Stomach smooth muscle (tissue), 2 donors: ENCODE measurements around the gene BACH2.
"Not testable (repeated sequence)": the region's sequence is repeated elsewhere in the genome, so short reads cannot be mapped to it uniquely, and the experiment has no call there.

Experiments
- H3K27ac ChIP-seq: one replicate; pipeline ENCODE4 v1.7.0; 2013; ENCODE audit warnings: mild to moderate bottlenecking, low read length, inconsistent platforms
- H3K27me3 ChIP-seq, 2 donors: one replicate each; pipeline ENCODE4 v1.7.0; 2013; ENCODE audit warnings: low read length in 2 of 2; ENCODE audit not compliant: insufficient read depth in 2 of 2, control insufficient read depth in 1 of 2
- H3K36me3 ChIP-seq, 2 donors: one replicate each; pipeline ENCODE4 v1.7.0; 2013; ENCODE audit warnings: low read length in 2 of 2; ENCODE audit not compliant: control insufficient read depth in 2 of 2, insufficient read depth in 2 of 2
- H3K4me1 ChIP-seq: one replicate; pipeline ENCODE4 v1.7.0; 2013; ENCODE audit warnings: low read length; ENCODE audit not compliant: control insufficient read depth, insufficient read depth
- H3K4me3 ChIP-seq, 2 donors: one replicate each; pipeline ENCODE4 v1.7.0; 2013; ENCODE audit warnings: low read length in 2 of 2
- H3K9ac ChIP-seq, 2 donors: one replicate each; pipeline ENCODE4 v1.7.0; 2013; ENCODE audit warnings: low read length in 2 of 2, mild to moderate bottlenecking in 1 of 2
- H3K9me3 ChIP-seq, 2 donors: one replicate each; pipeline ENCODE4 v1.7.0; 2013; ENCODE audit warnings: low read length in 2 of 2; ENCODE audit not compliant: control insufficient read depth in 2 of 2
- donor health status: healthy.
- donor health status: Pancreatic carcinoma.

The BACH2 gene

DNA sequence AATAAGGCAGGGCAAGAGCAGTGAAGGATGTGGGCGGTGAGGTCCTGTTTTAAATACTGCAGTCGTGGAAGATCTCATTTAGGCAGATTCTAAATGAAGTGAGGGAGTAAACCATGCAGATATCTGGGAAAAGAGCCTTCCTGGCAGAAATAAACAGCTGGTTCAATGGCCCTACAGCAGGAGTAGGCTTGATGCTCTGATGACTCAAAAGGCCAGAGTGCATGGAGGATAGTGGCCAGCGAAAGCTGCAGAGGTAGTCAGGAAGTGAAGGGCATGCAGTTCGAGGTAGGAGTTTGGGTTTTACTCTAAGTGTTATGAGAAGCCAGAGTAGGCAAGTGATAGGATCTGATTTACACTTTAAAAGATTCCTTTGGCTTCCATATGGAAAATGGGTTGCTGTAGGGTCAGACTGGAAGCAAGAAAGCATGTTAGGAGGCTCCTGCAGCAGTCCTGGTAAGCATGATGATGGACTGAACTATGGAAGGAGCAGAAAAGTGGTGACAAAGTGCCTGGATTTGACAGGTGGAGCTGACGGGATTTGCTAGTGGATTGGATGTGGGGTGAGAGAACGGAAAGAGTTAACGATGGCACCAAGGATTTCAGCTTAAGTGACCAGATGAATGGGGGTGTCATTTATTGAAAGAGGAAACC, 252.3 kb downstream of the BACH2 start:
- Histone ChIP-seq H3K9me3 (no peaks in the 10 kb centered on the region), H3K27me3 (peaks cover 0 to 3% of the 10 kb centered on the region in 2 donors), H3K36me3 (no peaks in the 10 kb centered on the region), H3K9ac (no peak overlapping the region), H3K4me3 (no peak overlapping the region), H3K4me1 (no peaks in the 10 kb centered on the region), H3K27ac (no peak overlapping the region)

DNA sequence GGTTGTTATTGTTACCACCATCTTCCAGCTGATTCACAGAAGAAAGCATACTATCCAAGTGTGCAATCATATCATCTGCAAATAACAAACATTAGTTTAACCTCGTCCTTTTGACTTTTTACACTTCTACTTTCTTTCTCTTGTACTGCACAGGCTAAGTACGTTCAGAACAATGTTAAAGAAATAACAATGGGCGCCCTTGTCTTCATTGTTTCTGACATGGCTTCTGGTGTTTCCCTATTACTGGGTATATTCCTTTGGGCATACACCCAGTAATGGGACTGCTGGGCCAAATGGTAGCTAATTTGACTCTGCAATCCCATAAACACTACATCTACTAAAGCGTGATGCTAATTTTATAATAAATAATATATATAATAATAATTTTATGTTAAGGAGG, 255.7 kb downstream of the BACH2 start:
- Histone ChIP-seq H3K9ac (no peak overlapping the region), H3K27ac (no peak overlapping the region)

DNA sequence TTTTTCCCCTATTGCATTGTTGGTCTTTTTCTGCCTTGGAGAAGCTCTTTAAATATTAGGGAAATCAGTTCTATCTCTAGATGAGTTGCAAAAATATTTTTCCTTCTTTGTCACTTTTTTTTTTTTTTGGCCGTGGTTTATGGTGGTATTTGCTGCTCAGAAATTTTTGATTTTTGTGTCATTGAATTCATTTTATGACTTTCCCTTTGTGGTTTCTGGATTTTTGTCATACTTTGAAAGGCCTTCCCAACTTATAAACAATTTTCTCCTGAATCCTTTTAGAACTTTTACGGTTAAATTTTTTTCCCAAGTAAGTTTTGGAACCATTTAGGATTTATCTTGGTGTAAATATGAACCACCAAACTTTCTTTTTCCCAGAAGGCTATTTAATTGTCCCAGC, 256.7 kb downstream of the BACH2 start:
- no peak overlapping the region for H3K4me3 ChIP-seq
- no peaks in the 10 kb centered on the region for H3K9me3 ChIP-seq
- no peak overlapping the region for H3K9ac ChIP-seq
- H3K27me3 ChIP-seq: peaks cover 0 to 3% of the 10 kb centered on the region in 2 donors
- H3K36me3 ChIP-seq: no peaks in the 10 kb centered on the region
- H3K27ac ChIP-seq: no peak overlapping the region
- H3K4me1 ChIP-seq: no peaks in the 10 kb centered on the region

More for the DNA sequence above, 255.7 kb downstream of the BACH2 start:
- Histone ChIP-seq H3K27me3 (peaks cover 0 to 3% of the 10 kb centered on the region in 2 donors), H3K9me3 (no peaks in the 10 kb centered on the region), H3K4me3 (no peak overlapping the region), H3K4me1 (no peaks in the 10 kb centered on the region), H3K36me3 (no peaks in the 10 kb centered on the region)

DNA sequence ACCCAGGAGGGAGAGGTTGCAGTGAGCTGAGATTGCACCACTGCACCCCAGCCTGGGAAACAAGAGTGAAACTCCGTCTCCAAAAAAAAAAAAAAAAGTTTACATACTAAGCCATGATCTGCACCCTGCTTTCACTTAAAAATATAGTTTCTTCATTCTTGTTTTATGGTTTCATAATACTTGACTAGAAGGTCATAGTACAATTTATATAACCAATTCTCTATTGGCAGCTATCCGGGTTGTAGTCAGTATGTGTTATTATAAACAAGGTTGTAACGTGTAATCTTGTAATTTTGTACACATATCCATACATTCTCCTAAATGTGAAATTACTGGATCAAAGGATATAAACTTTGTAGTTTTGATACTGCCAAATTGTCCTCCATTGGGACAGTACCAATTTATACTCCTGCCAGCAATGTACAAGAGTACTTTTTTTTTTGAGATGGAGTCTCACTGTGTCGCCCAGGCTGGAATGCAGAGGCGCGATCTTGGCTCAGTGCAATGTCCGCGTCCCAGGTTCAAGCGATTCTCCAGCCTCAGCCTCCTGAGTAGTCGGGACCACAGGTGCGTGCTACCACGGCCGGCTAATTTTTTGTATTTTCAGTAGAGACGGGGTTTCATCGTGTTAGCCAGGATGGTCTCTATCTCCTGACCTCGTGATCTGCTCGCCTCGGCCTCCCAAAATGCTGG, 257.5 kb downstream of the BACH2 start:
- H3K9me3 ChIP-seq: no peaks in the 10 kb centered on the region
- no peak overlapping the region for H3K27ac ChIP-seq
- H3K4me1 ChIP-seq: no peaks in the 10 kb centered on the region
- no peak overlapping the region for H3K4me3 ChIP-seq
- no peak overlapping the region for H3K9ac ChIP-seq
- H3K27me3 ChIP-seq: peaks cover 0 to 3% of the 10 kb centered on the region in 2 donors
- no peaks in the 10 kb centered on the region for H3K36me3 ChIP-seq

DNA sequence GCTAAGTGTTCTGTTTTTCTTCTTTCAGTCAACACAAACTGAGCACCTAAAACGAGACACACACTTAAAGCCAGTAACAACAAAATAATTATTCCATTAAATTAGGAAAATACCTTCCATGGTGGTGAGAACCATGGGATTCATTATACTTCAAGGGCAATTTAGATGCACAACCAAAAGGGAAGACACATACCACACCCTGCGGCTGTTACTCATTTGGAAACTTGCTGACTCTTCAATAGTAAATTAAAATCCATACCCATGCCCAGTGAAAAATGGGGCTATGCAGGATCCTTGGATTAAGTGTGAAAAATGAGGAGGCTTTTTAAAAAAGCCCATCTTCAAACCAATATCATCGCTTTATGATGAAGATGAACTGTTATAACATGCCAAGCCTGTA, 259.7 kb downstream of the BACH2 start:
- no peaks in the 10 kb centered on the region for H3K4me1 ChIP-seq
- no peaks in the 10 kb centered on the region for H3K36me3 ChIP-seq
- no peak overlapping the region for H3K27ac ChIP-seq
- no peaks in the 10 kb centered on the region for H3K9me3 ChIP-seq
- H3K4me3 ChIP-seq: no peak overlapping the region
- no peak overlapping the region for H3K9ac ChIP-seq
- H3K27me3 ChIP-seq: no peaks in the 10 kb centered on the region

DNA sequence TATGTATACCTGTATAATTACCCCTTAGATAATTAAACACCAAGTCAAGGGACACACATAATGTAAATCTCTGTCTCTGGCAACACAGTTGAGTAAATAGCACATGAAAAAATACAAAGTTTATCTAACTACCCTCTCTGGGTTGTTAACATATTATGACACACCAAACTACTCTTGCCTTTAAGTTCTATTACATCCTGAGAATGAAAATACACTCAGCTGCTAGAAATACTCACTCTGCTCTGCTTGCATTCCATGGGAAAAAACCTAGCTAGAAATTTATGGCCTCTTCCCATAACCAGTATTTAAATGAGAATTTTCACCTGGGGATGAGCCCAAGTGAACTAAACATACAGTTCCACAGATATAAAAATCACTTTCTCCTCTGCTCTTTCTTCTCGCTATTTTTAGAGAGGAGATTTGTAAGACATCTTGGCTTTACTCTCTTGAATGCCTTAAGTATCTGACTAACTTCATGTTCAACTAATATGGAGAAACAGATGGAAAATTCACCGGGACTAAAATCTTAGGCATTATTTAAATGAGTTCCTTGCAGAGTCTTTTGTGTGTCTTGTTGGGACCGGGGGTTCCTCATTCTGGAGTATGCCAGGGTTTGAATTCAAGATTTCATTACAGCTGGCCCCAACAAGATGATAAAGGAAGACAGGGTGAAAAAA, 261.5 kb downstream of the BACH2 start:
- Histone ChIP-seq H3K4me3 (no peak overlapping the region), H3K27ac (no peak overlapping the region), H3K9ac (no peak overlapping the region), H3K36me3 (no peaks in the 10 kb centered on the region), H3K9me3 (no peaks in the 10 kb centered on the region), H3K27me3 (no peaks in the 10 kb centered on the region), H3K4me1 (no peaks in the 10 kb centered on the region)

DNA sequence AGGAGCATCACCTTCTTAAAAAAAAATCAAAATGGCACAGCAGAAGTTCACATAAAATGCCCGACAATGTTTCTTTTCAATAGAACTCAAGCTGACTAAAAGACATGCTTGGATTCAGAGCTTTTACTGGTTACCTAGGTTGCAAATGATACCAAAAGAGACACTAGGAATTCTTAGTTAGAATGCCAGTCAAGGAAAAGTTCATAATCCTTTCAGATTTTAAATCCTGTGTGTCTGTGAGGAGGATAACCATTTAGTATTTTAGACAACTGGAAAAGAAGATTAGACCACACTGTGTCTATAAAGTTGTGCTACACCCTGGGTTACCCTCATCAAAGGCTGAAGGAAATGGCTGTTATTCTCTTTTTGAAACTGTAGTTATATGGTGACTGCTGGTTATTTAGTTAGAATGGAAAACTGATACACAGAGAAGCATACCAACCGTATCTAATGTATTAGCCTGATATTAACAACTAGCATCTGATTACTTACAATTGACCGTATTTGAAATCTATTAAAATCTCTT, 262.8 kb downstream of the BACH2 start:
- Histone ChIP-seq H3K4me3 (no peak overlapping the region), H3K27me3 (no peaks in the 10 kb centered on the region), H3K36me3 (no peaks in the 10 kb centered on the region), H3K4me1 (no peaks in the 10 kb centered on the region), H3K9ac (no peak overlapping the region), H3K9me3 (no peaks in the 10 kb centered on the region), H3K27ac (no peak overlapping the region)

DNA sequence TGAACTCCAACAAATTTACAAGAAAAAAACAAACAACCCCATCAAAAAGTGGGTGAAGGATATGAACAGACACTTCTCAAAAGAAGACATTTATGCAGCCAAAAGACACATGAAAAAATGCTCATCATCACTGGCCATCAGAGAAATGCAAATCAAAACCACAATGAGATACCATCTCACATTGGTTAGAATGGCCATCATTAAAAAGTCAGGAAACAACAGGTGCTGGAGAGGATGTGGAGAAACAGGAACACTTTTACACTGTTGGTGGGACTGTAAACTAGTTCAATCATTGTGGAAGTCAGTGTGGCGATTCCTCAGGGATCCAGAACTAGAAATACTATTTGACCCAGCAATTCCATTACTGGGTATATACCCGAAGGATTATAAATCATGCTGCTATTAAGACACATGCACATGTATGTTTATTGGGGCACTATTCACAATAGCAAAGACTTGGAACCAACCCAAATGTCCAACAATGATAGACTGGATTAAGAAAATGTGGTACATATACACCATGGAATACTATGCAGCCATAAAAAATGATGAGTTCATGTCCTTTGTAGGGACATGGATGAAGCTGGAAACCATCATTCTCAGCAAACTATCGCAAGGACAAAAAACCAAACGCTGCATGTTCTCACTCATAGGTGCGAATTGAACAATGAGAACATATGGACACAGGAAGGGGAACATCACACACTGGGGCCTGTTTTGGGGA, 264.0 kb downstream of the BACH2 start:
- H3K27me3 ChIP-seq, H3K4me3 ChIP-seq, H3K9ac ChIP-seq, H3K36me3 ChIP-seq, H3K27ac ChIP-seq, H3K9me3 ChIP-seq, H3K4me1 ChIP-seq: not testable (repeated sequence)

DNA sequence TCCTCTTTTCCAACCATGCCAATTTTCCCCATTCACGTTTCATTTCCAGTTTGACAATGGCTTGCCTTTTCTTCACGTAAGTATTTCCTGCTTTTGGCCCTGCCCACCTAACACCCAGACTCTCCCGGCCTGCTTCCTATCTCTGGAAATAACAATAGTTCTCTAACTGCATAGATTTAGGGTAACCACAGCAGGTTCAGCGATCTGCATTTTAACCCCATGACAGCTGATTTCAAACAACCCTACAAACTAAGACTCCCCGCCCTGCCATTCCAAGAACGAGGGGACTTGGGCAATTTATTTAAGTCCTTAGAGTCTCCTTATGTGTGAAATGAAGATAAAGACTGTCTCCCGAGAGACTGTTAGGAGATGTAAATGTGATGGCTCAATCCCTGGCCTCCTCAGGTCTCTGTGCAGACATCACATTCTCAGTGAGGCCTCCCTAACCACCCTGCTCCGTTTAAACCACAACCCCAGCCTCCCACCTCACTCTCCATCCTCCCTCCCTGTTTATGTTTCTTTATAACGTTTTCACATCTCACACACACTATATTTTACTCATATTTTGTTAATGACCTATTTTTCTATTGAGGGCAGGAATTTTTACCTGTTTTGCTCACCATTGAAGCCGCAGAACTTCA, 267.5 kb downstream of the BACH2 start:
- Histone ChIP-seq H3K4me1 (no peaks in the 10 kb centered on the region), H3K27me3 (peaks cover 0 to 4% of the 10 kb centered on the region in 2 donors), H3K9me3 (no peaks in the 10 kb centered on the region), H3K36me3 (no peaks in the 10 kb centered on the region), H3K9ac (no peak overlapping the region), H3K4me3 (no peak overlapping the region), H3K27ac (no peak overlapping the region)

DNA sequence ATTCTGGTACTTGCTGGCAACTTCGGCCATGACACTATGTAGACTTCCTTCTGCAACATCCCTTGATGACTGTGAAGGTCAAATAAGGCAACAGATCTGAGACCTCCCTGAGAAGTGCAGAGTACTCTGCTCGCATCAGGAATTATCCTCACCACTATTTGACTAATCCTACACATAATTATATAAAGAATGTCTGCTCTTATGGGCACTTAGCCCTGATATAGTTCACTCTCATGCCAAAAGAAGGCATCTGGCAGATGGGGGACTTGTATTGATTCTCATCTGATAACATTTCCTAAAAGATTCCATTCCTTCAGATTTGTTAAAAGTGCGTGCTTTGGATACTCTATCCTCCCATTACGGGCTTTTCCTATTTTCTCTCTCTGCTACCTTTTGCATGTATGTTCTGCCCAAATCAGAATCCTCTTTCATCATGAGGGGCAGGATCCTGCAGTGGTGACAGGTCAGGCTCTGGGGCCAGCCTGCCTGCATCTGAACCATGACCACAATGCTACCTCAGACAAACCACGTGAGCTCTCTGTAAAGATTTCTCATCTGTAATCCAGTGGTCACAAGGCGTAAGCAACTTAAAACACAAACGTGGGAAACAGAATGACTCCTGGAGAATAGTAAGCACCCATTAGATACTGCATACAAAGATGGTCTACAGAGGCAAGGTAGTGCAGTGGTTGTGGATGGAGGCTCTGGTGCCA, 268.4 kb downstream of the BACH2 start:
- H3K4me3 ChIP-seq: no peak overlapping the region
- H3K36me3 ChIP-seq: no peaks in the 10 kb centered on the region
- H3K9ac ChIP-seq: no peak overlapping the region
- no peaks in the 10 kb centered on the region for H3K4me1 ChIP-seq
- H3K9me3 ChIP-seq: no peaks in the 10 kb centered on the region
- peaks cover 0 to 4% of the 10 kb centered on the region in 2 donors for H3K27me3 ChIP-seq
- no peak overlapping the region for H3K27ac ChIP-seq
